WERI-Rb-1 (cell line): ENCODE measurements around the gene BTNL9.
"Not testable (repeated sequence)": the region's sequence is repeated elsewhere in the genome, so short reads cannot be mapped to it uniquely, and the experiment has no call there.

Experiments used
- DNase-seq: peaks from one replicate; pipeline ENCODE4 v3.0.0-alpha.2; 2020
- H3K27ac ChIP-seq: fragments of 250-450 bp; sonication (Bioruptor Pico); 2 replicates; pipeline ENCODE4 v1.5.1; 2020; ENCODE audit warnings: mild to moderate bottlenecking, moderate library complexity
- H3K27me3 ChIP-seq: fragments of 250-450 bp; sonication (Bioruptor Pico); 2 replicates; pipeline ENCODE4 v1.5.1; 2021; ENCODE audit warnings: mild to moderate bottlenecking, low read depth, moderate library complexity; ENCODE audit not compliant: insufficient read depth, severe bottlenecking
- H3K36me3 ChIP-seq: fragments of 250-450 bp; sonication (Bioruptor Pico); 2 replicates; pipeline ENCODE4 v1.5.1; 2020; ENCODE audit warnings: mild to moderate bottlenecking, moderate library complexity
- H3K4me3 ChIP-seq: 2 replicates; pipeline ENCODE4 v1.5.1; 2011; ENCODE audit warnings: low read depth, mild to moderate bottlenecking, control low read depth, low read length
- H3K9me3 ChIP-seq: fragments of 250-450 bp; sonication (Bioruptor Pico); 2 replicates; pipeline ENCODE4 v1.5.1; 2021; ENCODE audit warnings: mild to moderate bottlenecking, moderate library complexity; ENCODE audit not compliant: severe bottlenecking
- CTCF ChIP-seq: IDR thresholded peaks from 2 replicates; pipeline ENCODE4 v1.5.1; 2011; ENCODE audit warnings: low read depth, mild to moderate bottlenecking, control low read depth, inconsistent platforms, low read length

The BTNL9 gene

GRCh38 chr5:181039931-181040630 lies at the start of gene BTNL9:
Gene BTNL9, plus strand, starts transcription at chr5:181040266. Its CDS starts 5,224 bp downstream, at chr5:181045490.
- no peaks in the 10 kb centered on the region for H3K9me3 ChIP-seq
- no peak within 1 kb of the TSS for H3K4me3 ChIP-seq
- H3K27ac ChIP-seq, result no peak within 1 kb of the TSS
- TF ChIP-seq CTCF, result no peak
- H3K27me3 ChIP-seq, result peaks cover 30% of the 10 kb centered on the region
- no peaks in the 10 kb centered on the region for H3K36me3 ChIP-seq
- no peak for DNase-seq

- DNase-seq, result no peak
- no peaks in the 10 kb centered on the region for H3K36me3 ChIP-seq
- no peak overlapping the region for H3K27ac ChIP-seq
- no peak for TF ChIP-seq CTCF
- no peak overlapping the region for H3K4me3 ChIP-seq
- H3K27me3 ChIP-seq, result peaks cover 9% of the 10 kb centered on the region
- H3K9me3 ChIP-seq, result no peaks in the 10 kb centered on the region
Observed at GRCh38 chr5:180990882-180991242, 49.2 kb upstream of the BTNL9 start.

DNA sequence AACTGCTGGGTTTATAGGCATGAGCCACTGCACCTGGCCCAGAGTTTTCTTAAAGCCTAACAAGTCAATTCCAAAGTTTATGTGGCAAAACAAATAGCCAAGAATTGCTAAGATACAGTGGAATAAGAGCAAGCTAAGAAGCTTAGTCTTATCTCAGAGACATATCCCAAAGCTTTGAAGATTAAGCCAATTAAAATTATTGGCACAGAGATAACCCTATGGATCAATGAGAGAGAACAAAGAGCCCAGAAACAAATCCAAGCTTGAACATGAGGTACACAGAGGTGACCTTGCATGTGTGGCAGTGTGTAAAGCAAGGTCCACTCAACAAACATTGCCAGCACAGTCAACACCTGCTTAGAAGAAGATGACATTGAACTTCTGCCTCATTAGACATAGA lies 38.1 kb upstream of the BTNL9 start:
- no peak overlapping the region for H3K4me3 ChIP-seq
- TF ChIP-seq CTCF, result no peak
- no peak overlapping the region for H3K27ac ChIP-seq
- H3K27me3 ChIP-seq, result peaks cover 8% of the 10 kb centered on the region
- no peak for DNase-seq
- no peaks in the 10 kb centered on the region for H3K36me3 ChIP-seq
- no peaks in the 10 kb centered on the region for H3K9me3 ChIP-seq

GRCh38 chr5:181005791-181006190 lies 34.3 kb upstream of the BTNL9 start:
- Histone ChIP-seq H3K4me3 (no peak overlapping the region), H3K27ac (no peak overlapping the region), H3K27me3 (no peaks in the 10 kb centered on the region), H3K36me3 (no peaks in the 10 kb centered on the region), H3K9me3 (no peaks in the 10 kb centered on the region)
- TF ChIP-seq CTCF, result no peak
- DNase-seq, result no peak

DNA sequence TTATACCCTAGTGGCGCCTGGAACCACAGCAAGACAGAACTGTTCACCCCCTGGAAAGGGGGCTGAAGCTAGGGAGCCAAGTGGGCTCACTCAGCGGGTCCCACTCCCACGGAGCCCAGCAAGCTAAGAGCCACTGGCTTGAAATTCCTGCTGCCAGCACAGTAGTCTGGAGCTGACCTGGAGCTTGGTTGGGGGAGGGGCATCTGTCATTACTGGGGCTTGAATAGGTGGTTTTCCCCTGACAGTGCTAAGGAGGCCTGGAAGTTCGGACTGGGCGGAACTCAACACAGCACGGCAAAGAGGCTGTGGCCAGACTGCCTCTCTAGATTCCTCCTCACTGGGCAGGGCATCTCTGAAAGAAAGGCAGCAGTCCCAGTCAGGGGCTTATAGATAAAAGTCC lies 31.9 kb upstream of the BTNL9 start:
- H3K27me3 ChIP-seq, result no peaks in the 10 kb centered on the region
- H3K9me3 ChIP-seq, result no peaks in the 10 kb centered on the region
- no peak overlapping the region for H3K27ac ChIP-seq
- no peak overlapping the region for H3K4me3 ChIP-seq
- DNase-seq, result no peak
- no peaks in the 10 kb centered on the region for H3K36me3 ChIP-seq
- TF ChIP-seq CTCF, result no peak

DNA sequence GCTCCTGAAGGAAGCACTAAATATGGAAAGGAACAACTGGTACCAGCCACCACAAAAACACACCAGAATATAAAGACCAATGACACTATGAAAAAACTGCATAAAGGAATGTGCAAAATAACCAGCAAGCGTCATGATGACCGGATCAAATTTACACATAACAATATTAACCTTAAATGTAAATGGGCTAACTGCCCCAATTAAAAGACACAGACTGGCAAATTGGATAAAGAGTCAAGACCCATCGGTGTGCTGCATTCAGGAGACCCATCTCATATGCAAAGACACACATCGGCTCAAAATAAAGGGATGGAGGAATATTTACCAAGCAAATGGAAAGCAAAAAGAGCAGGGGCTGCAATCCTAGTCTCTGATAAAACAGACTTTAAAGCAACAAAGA lies 30.0 kb upstream of the BTNL9 start:
- H3K27ac ChIP-seq, DNase-seq, H3K4me3 ChIP-seq, H3K27me3 ChIP-seq, H3K36me3 ChIP-seq, H3K9me3 ChIP-seq: not testable (repeated sequence)

GRCh38 chr5:181014654-181015053 lies 25.4 kb upstream of the BTNL9 start:
- not testable (repeated sequence) for H3K9me3 ChIP-seq, H3K27ac ChIP-seq, DNase-seq, H3K27me3 ChIP-seq, H3K4me3 ChIP-seq, H3K36me3 ChIP-seq

GRCh38 chr5:181017448-181017847 lies 22.6 kb upstream of the BTNL9 start:
- H3K4me3 ChIP-seq, H3K36me3 ChIP-seq, H3K27ac ChIP-seq, H3K9me3 ChIP-seq, DNase-seq, H3K27me3 ChIP-seq: not testable (repeated sequence)
